DOHH2 (cell line): ENCODE data around the gene MFSD1.

Experiments used
- H3F3A ChIP-seq: fragments of 200-600 bp; sonication (generic), shearing (Covaris generic); 2 replicates; pipeline ENCODE4 v1.6.0; 2016; ENCODE audit warnings: antibody characterized with exemption, mild to moderate bottlenecking; ENCODE audit not compliant: control insufficient read depth, insufficient read depth
- H3K27ac ChIP-seq: fragments of 200-600 bp; sonication (generic); 2 replicates; pipeline ENCODE4 v1.5.1; 2014; ENCODE audit warnings: low read depth, mild to moderate bottlenecking, low read length, moderate library complexity
- H3K27me3 ChIP-seq: fragments of 200-600 bp; sonication (generic); 2 replicates; pipeline ENCODE4 v1.6.1; 2014; ENCODE audit warnings: mild to moderate bottlenecking, low read length, mixed read lengths; ENCODE audit not compliant: control insufficient read depth
- H3K36me3 ChIP-seq: fragments of 200-600 bp; sonication (generic); 2 replicates; pipeline ENCODE4 v1.6.1; 2014; ENCODE audit warnings: mild to moderate bottlenecking, low read length, moderate library complexity, mixed read lengths; ENCODE audit not compliant: control insufficient read depth
- H3K4me1 ChIP-seq: fragments of 200-600 bp; sonication (generic); 2 replicates; pipeline ENCODE4 v1.6.1; 2014; ENCODE audit warnings: mild to moderate bottlenecking, low read length, mixed read lengths; ENCODE audit not compliant: control insufficient read depth
- H3K4me2 ChIP-seq: fragments of 200-600 bp; sonication (generic); 2 replicates; pipeline ENCODE4 v1.6.0; 2014; ENCODE audit warnings: mild to moderate bottlenecking, low read length, moderate library complexity
- H3K4me3 ChIP-seq: fragments of 200-600 bp; sonication (generic); 2 replicates; pipeline ENCODE4 v1.5.1; 2014; ENCODE audit warnings: mild to moderate bottlenecking, low read length, mixed read lengths
- H3K79me2 ChIP-seq: fragments of 200-600 bp; sonication (generic); 2 replicates; pipeline ENCODE4 v1.6.1; 2014; ENCODE audit warnings: mild to moderate bottlenecking, low read length, mixed read lengths; ENCODE audit not compliant: control insufficient read depth
- H3K9me2 ChIP-seq: fragments of 200-600 bp; sonication (generic); replicated peaks from 2 replicates; pipeline ENCODE4 v1.6.1; 2014; ENCODE audit warnings: mild to moderate bottlenecking, low read length, mixed read lengths; ENCODE audit not compliant: control insufficient read depth
- H3K9me3 ChIP-seq: fragments of 200-600 bp; sonication (generic); 2 replicates; pipeline ENCODE4 v1.6.1; 2014; ENCODE audit warnings: antibody characterized with exemption, low read length, mixed read lengths; ENCODE audit not compliant: control insufficient read depth, insufficient read depth
- H4K20me1 ChIP-seq: fragments of 200-600 bp; sonication (generic); 2 replicates; pipeline ENCODE4 v1.6.0; 2014; ENCODE audit warnings: low read depth, mild to moderate bottlenecking, antibody characterized with exemption, low read length, moderate library complexity; ENCODE audit not compliant: control insufficient read depth, insufficient read depth
- CTCF ChIP-seq: fragments of 200-600 bp; sonication (generic); IDR thresholded peaks from one replicate; pipeline ENCODE4 v1.5.1; 2014; ENCODE audit warnings: antibody characterized with exemption, mild to moderate bottlenecking, low read depth, low read length; ENCODE audit not compliant: poor library complexity, severe bottlenecking
- EZH2phosphoT487 ChIP-seq: fragments of 200-600 bp; sonication (generic); IDR thresholded peaks from 2 replicates; pipeline ENCODE4 v1.6.1; 2017; ENCODE audit warnings: borderline replicate concordance, mild to moderate bottlenecking, antibody characterized with exemption, low read length, moderate library complexity, mixed read lengths

The MFSD1 gene

GRCh38 chr3:158845765-158846350 is 44.0 kb downstream of the MFSD1 start:
- Histone ChIP-seq H3K79me2 (no peaks in the 10 kb centered on the region), H3K9me3 (no peaks in the 10 kb centered on the region), H3K9me2 (no peaks in the 10 kb centered on the region), H3K36me3 (no peaks in the 10 kb centered on the region), H3K4me2 (no peak overlapping the region), H3F3A (no peaks in the 10 kb centered on the region), H3K27me3 (no peaks in the 10 kb centered on the region), H3K4me1 (no peaks in the 10 kb centered on the region), H4K20me1 (no peaks in the 10 kb centered on the region), H3K4me3 (no peak overlapping the region), H3K27ac (no peak overlapping the region)
- no peak for TF ChIP-seq EZH2phosphoT487
- peak; percentile 79 for TF ChIP-seq CTCF

- H3K27ac ChIP-seq = no peak overlapping the region
- H3K4me3 ChIP-seq = no peak overlapping the region
- no peaks in the 10 kb centered on the region for H3K4me1 ChIP-seq
- no peaks in the 10 kb centered on the region for H3K9me3 ChIP-seq
- H3K4me2 ChIP-seq = no peak overlapping the region
- no peaks in the 10 kb centered on the region for H3K79me2 ChIP-seq
- H4K20me1 ChIP-seq = no peaks in the 10 kb centered on the region
- H3F3A ChIP-seq = no peaks in the 10 kb centered on the region
- peaks cover under 1% of the 10 kb centered on the region; the same call in 1 of the 2 replicates for H3K27me3 ChIP-seq
- TF ChIP-seq EZH2phosphoT487 = no peak
- no peak for TF ChIP-seq CTCF
- H3K9me2 ChIP-seq = no peaks in the 10 kb centered on the region
- H3K36me3 ChIP-seq = no peaks in the 10 kb centered on the region
Measured at GRCh38 chr3:158846803-158847451, 45.1 kb downstream of the MFSD1 start.

GRCh38 chr3:158847452-158847821 is 45.6 kb downstream of the MFSD1 start:
- H3K4me3 ChIP-seq = no peak overlapping the region
- no peaks in the 10 kb centered on the region for H3K9me2 ChIP-seq
- H3K27me3 ChIP-seq = peaks cover 3% of the 10 kb centered on the region; the same call in 1 of the 2 replicates
- TF ChIP-seq CTCF (no peak), EZH2phosphoT487 (no peak)
- H4K20me1 ChIP-seq = no peaks in the 10 kb centered on the region
- no peaks in the 10 kb centered on the region for H3K79me2 ChIP-seq
- no peaks in the 10 kb centered on the region for H3F3A ChIP-seq
- H3K27ac ChIP-seq = no peak overlapping the region
- H3K9me3 ChIP-seq = no peaks in the 10 kb centered on the region
- H3K4me1 ChIP-seq = no peaks in the 10 kb centered on the region
- H3K36me3 ChIP-seq = no peaks in the 10 kb centered on the region
- H3K4me2 ChIP-seq = no peak overlapping the region
